HEK293 (cell line): Measurements from ENCODE around the gene TTC13.
A peak's percentile ranks its signal among the peaks of the same experiment; 100 is the strongest.

ENCODE experiments used
- CTCF ChIA-PET: fragments of 350-600 bp; formaldehyde crosslinking; extraction: SDS; loops from one replicate; lab custom pipeline; 2021; ENCODE audit warnings: antibody characterized with exemption; lab: Yijun Ruan, JAX
- POLR2A ChIA-PET: fragments of 300-600 bp; formaldehyde crosslinking; extraction: SDS; loops from one replicate; lab custom pipeline; 2020; ENCODE audit warnings: antibody characterized with exemption, inconsistent platforms; lab: Yijun Ruan, JAX
- H3K27ac ChIP-seq: fragments of 200-500 bp; sonication (Bioruptor generic); 2 replicates; pipeline ENCODE4 v1.5.1; 2014; ENCODE audit warnings: low read depth, low read length, control low read depth, inconsistent platforms; ENCODE audit errors: extremely low read depth
- H3K36me3 ChIP-seq, 2 experiments: fragments of 200-500 bp in 1 of 2; sonication (Bioruptor generic) in 1 of 2; 1 replicate in 1 of 2; 2 replicates in 1 of 2; pipeline ENCODE4 v1.5.1; 2014 to 2017; ENCODE audit warnings: inconsistent platforms in 2 of 2, low read length in 2 of 2; ENCODE audit not compliant: control insufficient read depth in 2 of 2, insufficient read depth in 1 of 2
- H3K4me1 ChIP-seq: fragments of 200-500 bp; sonication (Bioruptor generic); 2 replicates; pipeline ENCODE4 v1.5.1; 2014; ENCODE audit warnings: mild to moderate bottlenecking, low read length, inconsistent platforms; ENCODE audit not compliant: control insufficient read depth, insufficient read depth
- H3K4me3 ChIP-seq: 2 replicates; pipeline ENCODE4 v1.5.1; 2011; ENCODE audit warnings: low read depth, mild to moderate bottlenecking, control low read depth, low read length, moderate library complexity
- H3K9me3 ChIP-seq: fragments of 200-500 bp; sonication (Bioruptor generic); 2 replicates; pipeline ENCODE4 v1.5.1; 2014; ENCODE audit warnings: low read depth, low read length, inconsistent platforms; ENCODE audit not compliant: control insufficient read depth, insufficient read depth
- HOXA7 ChIP-seq: sonication (generic); formaldehyde crosslinking; IDR thresholded peaks from 2 replicates; pipeline ENCODE4 v1.8.1; 2022; ENCODE audit warnings: missing genetic modification reagents, borderline replicate concordance
- KLF16 ChIP-seq: fragments of 450-650 bp; formaldehyde crosslinking; IDR thresholded peaks from 2 replicates; pipeline ENCODE4 v1.5.1; 2017; ENCODE audit warnings: missing biosample characterization, missing genetic modification characterization
- PRDM10 ChIP-seq: fragments of 450-650 bp; formaldehyde crosslinking; IDR thresholded peaks from 2 replicates; pipeline ENCODE4 v1.5.1; 2016; ENCODE audit warnings: missing biosample characterization, missing genetic modification characterization
- RBAK ChIP-seq: fragments of 450-650 bp; formaldehyde crosslinking; IDR thresholded peaks from 2 replicates; pipeline ENCODE4 v1.5.1; 2016; ENCODE audit warnings: missing biosample characterization, missing genetic modification characterization
- SETDB1 ChIP-seq: IDR thresholded peaks from one replicate; pipeline ENCODE4 v1.6.1; 2017; ENCODE audit warnings: mild to moderate bottlenecking, low read length, moderate library complexity, mixed read lengths; ENCODE audit not compliant: insufficient read length
- SP2 ChIP-seq: fragments of 450-650 bp; formaldehyde crosslinking; IDR thresholded peaks from 2 replicates; pipeline ENCODE4 v1.5.1; 2016; ENCODE audit warnings: missing biosample characterization, missing genetic modification characterization
- ZBTB44 ChIP-seq: fragments of 450-650 bp; IDR thresholded peaks from 2 replicates; pipeline ENCODE4 v1.5.1; 2018; ENCODE audit warnings: missing biosample characterization, mild to moderate bottlenecking, missing genetic modification characterization
- ZFHX2 ChIP-seq: fragments of 450-650 bp; formaldehyde crosslinking; conservative IDR thresholded peaks from 2 replicates; pipeline ENCODE4 v1.5.1; 2016; ENCODE audit warnings: missing biosample characterization, missing genetic modification characterization
- ZFP41 ChIP-seq: fragments of 450-650 bp; formaldehyde crosslinking; IDR thresholded peaks from 2 replicates; pipeline ENCODE4 v1.5.1; 2016; ENCODE audit warnings: missing biosample characterization, missing genetic modification characterization, borderline replicate concordance
- ZNF138 ChIP-seq: fragments of 450-650 bp; formaldehyde crosslinking; IDR thresholded peaks from 2 replicates; pipeline ENCODE4 v1.5.1; 2016; ENCODE audit warnings: missing biosample characterization, missing genetic modification characterization, borderline replicate concordance
- ZNF366 ChIP-seq: fragments of 450-650 bp; formaldehyde crosslinking; conservative IDR thresholded peaks from 2 replicates; pipeline ENCODE4 v1.5.1; 2016; ENCODE audit warnings: missing biosample characterization, missing genetic modification characterization
- ZNF549 ChIP-seq: fragments of 450-650 bp; IDR thresholded peaks from 2 replicates; pipeline ENCODE4 v1.5.1; 2018; ENCODE audit warnings: missing biosample characterization, missing genetic modification characterization, mild to moderate bottlenecking, inconsistent platforms, moderate library complexity
- ZNF558 ChIP-seq: fragments of 450-650 bp; formaldehyde crosslinking; IDR thresholded peaks from 2 replicates; pipeline ENCODE4 v1.5.1; 2016; ENCODE audit warnings: missing biosample characterization, missing genetic modification characterization
- ZNF560 ChIP-seq: fragments of 450-650 bp; formaldehyde crosslinking; IDR thresholded peaks from 2 replicates; pipeline ENCODE4 v1.5.1; 2017; ENCODE audit warnings: missing biosample characterization, missing genetic modification characterization, borderline replicate concordance
- ZNF561 ChIP-seq: fragments of 450-650 bp; IDR thresholded peaks from 2 replicates; pipeline ENCODE4 v1.5.1; 2018; ENCODE audit warnings: missing biosample characterization, missing genetic modification characterization, borderline replicate concordance
- ZNF600 ChIP-seq: fragments of 450-650 bp; formaldehyde crosslinking; IDR thresholded peaks from 2 replicates; pipeline ENCODE4 v1.5.1; 2016; ENCODE audit warnings: missing biosample characterization, missing genetic modification characterization
- ZNF701 ChIP-seq: fragments of 450-650 bp; formaldehyde crosslinking; IDR thresholded peaks from 2 replicates; pipeline ENCODE4 v1.5.1; 2016; ENCODE audit warnings: missing biosample characterization, missing genetic modification characterization
- ZNF707 ChIP-seq: fragments of 450-650 bp; formaldehyde crosslinking; IDR thresholded peaks from 2 replicates; pipeline ENCODE4 v1.5.1; 2016; ENCODE audit warnings: missing biosample characterization, missing genetic modification characterization
- ZNF785 ChIP-seq: fragments of 450-650 bp; formaldehyde crosslinking; IDR thresholded peaks from 2 replicates; pipeline ENCODE4 v1.5.1; 2016; ENCODE audit warnings: missing biosample characterization, missing genetic modification characterization

Gene TTC13

DNA sequence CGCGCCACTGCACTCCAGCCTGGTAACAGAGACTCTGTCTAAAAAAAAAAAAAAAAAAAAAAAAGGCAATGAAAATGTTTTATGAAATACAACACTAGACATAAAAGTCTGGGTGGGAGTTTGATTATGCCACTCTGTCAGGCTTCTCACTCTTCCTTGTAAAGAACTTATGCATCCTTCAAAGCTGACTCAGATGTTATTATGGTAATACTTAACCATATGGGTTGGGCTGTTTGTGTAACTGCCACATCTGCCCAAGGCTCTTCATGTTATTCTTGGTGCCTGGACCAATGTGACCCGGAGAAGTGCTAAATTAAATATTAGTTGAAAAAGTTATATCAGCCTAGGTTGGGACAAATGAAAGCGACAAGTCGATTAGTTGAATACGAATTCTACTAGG lies 37.6 kb upstream of the TTC13 start:
- H3K4me1 ChIP-seq = no peaks in the 10 kb centered on the region
- TF ChIP-seq KLF16 (tag by site-specific recombination) (no peak), ZNF600 (tag by site-specific recombination) (0 out of 2 replicates have a peak, but pooled peaks have one; percentile 15)
- TF ChIP-seq, all 188 proteins: peak for 1
- peaks cover 5 to 36% of the 10 kb centered on the region in 2 experiments; a peak in 2 of 3 replicates for H3K36me3 ChIP-seq
- H3K9me3 ChIP-seq = no peaks in the 10 kb centered on the region
- no peak overlapping the region for H3K27ac ChIP-seq
- no peak overlapping the region for H3K4me3 ChIP-seq
- POLR2A ChIA-PET = interaction anchor here (0.5 kb wide), 1 partner anchor 27 kb away, joined by 3 read pairs; no protein-coding TSS in a partner anchor
- CTCF ChIA-PET = interaction anchor here (0.7 to 2.2 kb wide), 3 partner anchors 23 to 194 kb away, joined by 4 to 14 read pairs (median 6); no protein-coding TSS in a partner anchor

DNA sequence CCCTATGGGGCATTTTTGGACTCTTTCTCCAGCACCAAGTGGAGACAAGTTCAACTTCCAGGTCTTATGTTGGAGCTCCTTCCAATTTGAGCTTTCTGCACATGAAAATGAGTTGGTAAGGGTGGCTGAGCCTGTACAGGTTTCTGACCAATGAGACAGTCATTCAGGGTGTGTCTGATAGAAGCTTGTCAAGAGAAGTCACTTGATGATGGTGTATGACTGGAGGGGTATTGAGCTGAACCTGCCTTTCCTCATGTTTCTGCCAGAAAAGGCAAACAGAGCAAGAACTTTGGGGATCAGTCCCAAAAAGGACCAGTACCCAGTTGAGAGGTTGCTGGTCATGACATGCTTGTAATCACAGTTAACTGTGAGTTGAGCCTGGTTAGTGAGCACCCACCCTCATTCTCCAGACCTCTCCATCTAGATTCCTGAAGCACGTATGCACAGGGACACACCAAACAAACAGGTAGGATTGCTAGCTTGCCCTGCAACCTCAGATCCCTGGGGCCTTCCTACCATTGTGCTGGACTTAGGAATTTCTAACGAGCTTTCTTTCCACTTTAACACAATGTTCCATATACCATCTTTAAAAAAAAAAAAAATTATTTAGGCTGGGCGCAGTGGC lies 34.8 kb upstream of the TTC13 start:
- POLR2A ChIA-PET = no interaction called here
- Histone ChIP-seq H3K4me3 (no peak overlapping the region), H3K36me3 (peaks cover 3 to 18% of the 10 kb centered on the region in 2 experiments; a peak in 2 of 3 replicates), H3K9me3 (no peaks in the 10 kb centered on the region), H3K27ac (no peak overlapping the region), H3K4me1 (no peaks in the 10 kb centered on the region)
- TF ChIP-seq ZFHX2 (no peak), RBAK (tag by site-specific recombination) (no peak), ZNF561 (tag by site-specific recombination) (no peak), HOXA7 (CRISPR knock-in tag) (no peak), ZBTB44 (tag by site-specific recombination) (no peak), ZNF701 (tag by site-specific recombination) (no peak), ZNF138 (tag by site-specific recombination) (no peak), ZNF707 (tag by site-specific recombination) (no peak), ZNF560 (no peak), SETDB1 (no peak), ZNF366 (tag by site-specific recombination) (no peak), SP2 (no peak), ZNF549 (tag by site-specific recombination) (no peak), ZNF785 (tag by site-specific recombination) (no peak), ZNF558 (no peak), ZFP41 (tag by site-specific recombination) (no peak), PRDM10 (tag by site-specific recombination) (no peak)
- CTCF ChIA-PET = interaction anchor here (0.6 to 2.3 kb wide), 4 partner anchors 9 to 216 kb away, joined by 3 to 8 read pairs (median 4); no protein-coding TSS in a partner anchor
